MG63 (cell line): ENCODE results near the gene RASGRP1. TPM values are rescaled to one million over a fixed set of nuclear protein-coding genes. Genes with fewer than 3 reads are reported as not detected.
A peak's percentile ranks its signal among the peaks of the same experiment; 100 is the strongest.

Source experiments
- DNase-seq: peaks from one replicate; pipeline ENCODE4 v3.0.0-alpha.2; 2020
- H3K27me3 ChIP-seq: fragments of 250-450 bp; sonication (Bioruptor Pico); 2 replicates; pipeline ENCODE4 v1.5.1; 2020; ENCODE audit warnings: mild to moderate bottlenecking, moderate library complexity
- H3K36me3 ChIP-seq: fragments of 250-450 bp; sonication (Bioruptor Pico); 2 replicates; pipeline ENCODE4 v1.5.1; 2020; ENCODE audit warnings: mild to moderate bottlenecking, moderate library complexity
- H3K4me3 ChIP-seq: fragments of 250-450 bp; sonication (Bioruptor Pico); 2 replicates; pipeline ENCODE4 v1.5.1; 2020; ENCODE audit warnings: mild to moderate bottlenecking, moderate library complexity
- H3K9me3 ChIP-seq: fragments of 250-450 bp; sonication (Bioruptor Pico); 2 replicates; pipeline ENCODE4 v1.5.1; 2020; ENCODE audit warnings: mild to moderate bottlenecking, moderate library complexity
- total RNA-seq: library from RNA; depleted of rRNA; stranded (reverse); fragments of >200 nt; shearing (Covaris generic); gene quantifications from 2 replicates; pipeline ENCODE4 v1.2.3, GENCODE V29; 2014; ENCODE audit warnings: low replicate concordance; rRNA removed

RASGRP1 gene
- total RNA-seq, 1 experiment from 2014 or later: not detected

DNA sequence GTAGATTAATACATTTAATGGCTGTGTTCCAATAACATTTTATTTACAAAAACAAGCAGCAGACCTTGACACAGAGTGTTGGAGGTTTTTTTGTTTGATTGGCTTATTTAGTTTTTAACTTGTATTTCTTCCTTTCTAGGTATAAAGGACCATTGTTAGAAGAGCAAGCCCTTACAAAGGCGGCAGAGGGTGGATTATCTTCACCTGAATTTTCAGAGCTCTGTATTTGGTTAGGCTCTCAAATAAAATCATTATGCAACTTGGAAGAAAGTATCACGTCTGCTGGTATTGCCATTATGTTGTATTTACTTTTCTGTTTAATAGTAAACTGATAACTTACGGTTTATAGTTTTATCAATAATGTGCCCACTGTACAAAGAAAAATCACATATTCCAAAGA, 100.7 kb downstream of the RASGRP1 start:
- H3K36me3 ChIP-seq: peaks cover 8% of the 10 kb centered on the region; the same call in 1 of the 2 replicates

DNA sequence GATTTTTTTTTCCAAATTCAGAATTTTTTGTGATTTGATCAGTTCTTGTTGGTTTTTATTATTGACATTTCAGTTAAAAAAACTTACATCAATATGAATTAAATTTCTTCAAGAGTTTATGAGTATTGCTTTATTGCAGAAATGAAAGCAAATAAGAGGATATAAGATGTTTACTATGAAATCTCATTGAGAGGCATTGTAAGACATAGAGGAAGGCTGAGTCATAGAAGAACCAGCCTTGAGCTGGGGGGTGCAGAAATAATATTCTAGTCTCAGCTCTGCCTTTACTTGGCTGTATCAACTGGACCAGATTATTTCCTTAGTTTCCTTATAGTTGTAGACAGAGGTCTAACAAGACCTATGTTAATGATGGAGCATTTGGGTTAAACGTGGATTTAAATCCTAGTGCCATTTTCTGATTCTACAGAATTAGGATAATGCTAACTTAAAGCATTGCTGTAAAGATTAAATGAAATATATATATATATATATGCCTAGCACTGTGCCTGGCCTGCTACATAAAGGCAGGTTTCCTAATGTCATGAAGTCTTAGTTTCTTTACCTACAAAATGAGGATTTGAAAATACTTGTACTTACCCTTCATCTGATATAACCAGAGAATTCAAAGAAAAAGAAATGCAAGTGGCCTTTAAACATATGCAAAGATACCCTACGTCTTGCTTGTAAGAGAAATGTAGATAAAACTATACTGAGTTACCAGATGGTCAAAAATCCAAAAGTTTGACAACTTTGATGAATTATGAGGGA, 103.4 kb downstream of the RASGRP1 start:
- Histone ChIP-seq H3K4me3 (no peak overlapping the region), H3K27me3 (no peaks in the 10 kb centered on the region), H3K36me3 (peaks cover 2% of the 10 kb centered on the region; the same call in 1 of the 2 replicates), H3K9me3 (no peaks in the 10 kb centered on the region)
- DNase-seq: no peak

More for the DNA sequence above, 100.7 kb downstream of the RASGRP1 start:
- no peak for DNase-seq
- Histone ChIP-seq H3K9me3 (no peaks in the 10 kb centered on the region), H3K27me3 (no peaks in the 10 kb centered on the region), H3K4me3 (no peak overlapping the region)

DNA sequence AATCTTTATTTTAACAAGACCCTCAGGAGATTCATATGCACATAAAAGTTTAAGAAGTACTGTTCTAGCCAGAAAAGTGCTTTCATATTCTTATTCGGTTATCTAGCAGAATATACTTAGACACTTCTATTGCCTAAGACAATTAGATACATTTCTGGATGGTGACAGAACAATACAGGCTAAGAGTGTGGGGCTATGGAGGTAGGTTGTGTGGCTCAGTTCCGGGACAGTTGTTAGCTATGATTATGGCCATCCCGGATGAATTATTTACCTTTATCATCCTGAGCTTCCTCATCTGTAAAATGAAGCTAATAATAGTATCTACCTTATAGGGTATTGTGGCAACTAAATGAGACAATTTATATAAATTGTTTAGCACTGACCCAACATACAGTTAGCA, 104.1 kb downstream of the RASGRP1 start:
- Histone ChIP-seq H3K36me3 (peaks cover 2% of the 10 kb centered on the region; the same call in 1 of the 2 replicates), H3K27me3 (no peaks in the 10 kb centered on the region), H3K4me3 (no peak overlapping the region), H3K9me3 (no peaks in the 10 kb centered on the region)
- no peak for DNase-seq

DNA sequence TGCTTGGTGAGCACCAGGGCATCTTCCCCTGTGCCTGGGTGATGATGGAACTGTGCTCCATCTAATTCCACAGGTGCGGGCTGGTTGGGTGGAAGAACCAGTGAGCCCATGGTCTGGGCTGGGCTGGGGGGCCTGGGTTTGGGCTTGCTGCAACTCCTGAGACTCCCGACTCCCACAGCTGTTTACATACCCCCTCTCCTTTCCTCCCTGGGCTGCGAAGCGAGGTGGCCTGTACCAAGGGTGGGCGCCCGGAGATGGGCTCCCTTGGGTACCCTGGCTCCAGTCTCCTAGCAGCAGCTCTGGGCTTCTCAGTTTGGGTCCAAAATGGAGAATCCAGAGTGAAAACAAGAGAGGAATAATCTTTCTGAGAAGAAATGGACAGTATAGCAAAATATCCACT, 105.1 kb downstream of the RASGRP1 start:
- no peaks in the 10 kb centered on the region for H3K9me3 ChIP-seq
- peaks cover 2% of the 10 kb centered on the region; the same call in 1 of the 2 replicates for H3K36me3 ChIP-seq
- no peaks in the 10 kb centered on the region for H3K27me3 ChIP-seq
- no peak for DNase-seq
- no peak overlapping the region for H3K4me3 ChIP-seq

DNA sequence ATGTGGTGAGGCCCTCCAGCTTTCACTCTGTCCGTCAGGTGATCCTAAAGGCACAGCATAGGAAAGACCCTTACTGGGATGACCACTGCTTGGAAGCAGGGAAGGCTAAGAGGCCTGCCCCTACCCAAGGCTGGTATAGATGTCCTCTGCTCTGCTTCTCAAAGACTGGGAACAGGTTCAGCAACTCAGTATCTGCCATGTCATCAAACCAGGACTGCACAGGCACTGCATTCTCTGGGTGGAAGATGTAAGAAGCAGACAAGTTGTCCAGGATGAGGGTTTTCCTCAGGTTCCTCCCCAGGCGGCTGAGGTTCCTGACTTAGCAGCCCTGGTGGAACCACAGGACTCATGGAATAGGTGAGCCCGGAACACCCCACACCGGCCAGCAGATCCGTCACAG, 106.0 kb downstream of the RASGRP1 start:
- Histone ChIP-seq H3K9me3 (no peaks in the 10 kb centered on the region), H3K36me3 (peaks cover 2% of the 10 kb centered on the region; the same call in 1 of the 2 replicates)
- no peak for DNase-seq

DNA sequence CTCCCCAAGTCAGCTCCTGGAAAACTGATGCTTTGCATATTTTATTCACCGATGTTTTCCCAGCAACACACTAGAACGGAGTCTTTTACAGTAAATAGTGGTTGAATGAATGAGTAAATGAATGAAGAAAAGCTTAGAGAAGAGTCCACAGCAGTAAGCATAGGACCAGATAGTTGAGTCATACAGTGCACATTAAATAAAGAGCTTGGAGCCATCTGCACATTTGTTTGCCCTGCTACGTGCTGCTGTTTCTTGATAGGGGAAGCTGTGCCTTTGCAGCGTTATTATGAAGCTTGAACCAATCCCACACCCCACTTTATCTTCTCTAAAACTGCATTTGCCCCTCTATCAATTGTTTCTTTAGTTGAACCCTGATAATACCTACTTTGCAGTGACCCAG, 109.5 kb downstream of the RASGRP1 start:
- no peak for DNase-seq
- Histone ChIP-seq H3K36me3 (peaks cover 2% of the 10 kb centered on the region; the same call in 1 of the 2 replicates), H3K27me3 (peaks cover 6% of the 10 kb centered on the region), H3K4me3 (peak overlapping the region; percentile 92), H3K9me3 (no peaks in the 10 kb centered on the region)

More for the DNA sequence above, 106.0 kb downstream of the RASGRP1 start:
- H3K4me3 ChIP-seq: no peak overlapping the region
- H3K27me3 ChIP-seq: no peaks in the 10 kb centered on the region

DNA sequence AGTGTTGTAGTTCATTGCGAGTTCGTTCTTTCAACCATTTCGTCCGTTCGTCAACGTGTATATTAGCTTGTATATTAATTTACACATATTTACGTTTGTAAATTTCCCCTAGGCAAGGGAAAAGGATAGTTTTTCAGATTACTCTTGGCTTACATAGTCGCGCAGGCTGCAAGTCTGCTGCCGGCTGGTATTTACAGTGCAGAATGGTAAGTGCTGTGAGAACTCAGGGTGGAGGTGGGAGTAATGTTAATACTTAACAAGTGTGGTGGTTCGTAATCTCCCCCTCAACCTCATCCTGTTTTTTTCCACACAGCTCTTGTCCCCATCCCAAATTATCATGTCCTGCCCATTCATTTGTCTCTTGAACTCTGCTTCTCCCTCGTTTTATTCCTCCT, 109.9 kb downstream of the RASGRP1 start:
- Histone ChIP-seq H3K36me3 (peaks cover 2% of the 10 kb centered on the region; the same call in 1 of the 2 replicates), H3K4me3 (peak overlapping the region; percentile 92), H3K9me3 (no peaks in the 10 kb centered on the region), H3K27me3 (peaks cover 6% of the 10 kb centered on the region)
- no peak for DNase-seq

DNA sequence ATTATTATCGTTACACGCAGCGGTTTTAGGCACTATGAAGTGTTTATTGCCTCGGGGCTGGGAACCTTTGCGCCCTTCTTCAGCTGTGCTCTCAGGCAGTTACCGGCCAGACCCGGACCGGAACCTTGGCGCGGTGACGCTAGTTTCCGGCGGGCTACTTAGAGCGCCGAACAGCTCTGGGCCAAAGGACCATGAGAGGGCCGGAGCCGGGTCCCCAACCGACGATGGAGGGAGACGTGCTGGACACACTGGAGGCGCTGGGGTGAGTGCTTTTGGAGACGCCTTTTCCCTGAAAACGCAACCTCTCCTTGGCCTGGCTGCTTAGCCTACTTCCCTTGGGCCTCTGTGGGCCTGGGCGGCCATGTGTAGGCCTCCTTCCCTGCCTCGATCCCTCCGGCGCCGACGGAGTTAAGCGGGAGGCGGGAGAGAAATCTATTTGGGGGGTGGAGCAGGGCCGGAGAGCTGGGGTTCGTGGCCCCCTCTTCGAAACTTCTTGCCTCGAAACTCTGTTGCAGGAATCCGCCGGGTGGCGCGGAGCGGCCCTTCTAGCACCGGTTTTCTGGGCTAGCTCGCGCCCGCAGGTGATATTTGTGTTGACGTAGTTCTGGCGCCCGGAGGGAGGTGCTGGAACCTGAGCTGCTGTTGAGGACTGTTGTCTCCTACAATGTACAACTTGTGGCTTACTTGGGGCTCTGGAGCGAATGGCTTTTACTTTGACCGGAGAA, 110.5 kb downstream of the RASGRP1 start, which contains the start of gene FAM98B:
TSS of gene FAM98B (plus strand) at position 157 of the 725 bp plus-strand sequence. CDS start at position 192, 35 bp downstream.
- H3K4me3 ChIP-seq: peak within 1 kb of the TSS; percentile 92
- DNase-seq: peak; percentile 86
- peaks cover 2% of the 10 kb centered on the region; the same call in 1 of the 2 replicates for H3K36me3 ChIP-seq
- H3K27me3 ChIP-seq: peaks cover 6% of the 10 kb centered on the region
- H3K9me3 ChIP-seq: no peaks in the 10 kb centered on the region

DNA sequence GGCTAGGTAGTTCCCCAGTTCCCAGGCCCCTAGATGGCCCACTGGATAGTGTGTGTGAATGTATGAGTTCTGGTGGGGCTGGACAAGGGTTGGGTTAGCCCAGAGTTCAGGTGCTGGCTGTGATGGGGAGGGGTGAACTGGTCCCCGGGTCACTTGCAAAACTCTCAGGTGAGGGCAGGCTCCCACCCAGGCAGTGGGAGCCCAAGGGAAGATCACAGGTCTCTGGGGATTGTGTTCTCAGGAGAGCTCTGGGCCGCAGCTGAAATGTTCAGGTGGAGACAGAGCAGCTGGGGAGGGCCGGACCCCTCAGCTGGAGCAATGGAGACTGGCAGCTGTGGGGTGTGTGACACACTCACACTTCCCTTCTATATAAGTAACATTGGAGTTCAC, 123.5 kb downstream of the RASGRP1 start:
- H3K36me3 ChIP-seq: no peaks in the 10 kb centered on the region
- H3K27me3 ChIP-seq: peaks cover 7% of the 10 kb centered on the region; the same call in 1 of the 2 replicates

DNA sequence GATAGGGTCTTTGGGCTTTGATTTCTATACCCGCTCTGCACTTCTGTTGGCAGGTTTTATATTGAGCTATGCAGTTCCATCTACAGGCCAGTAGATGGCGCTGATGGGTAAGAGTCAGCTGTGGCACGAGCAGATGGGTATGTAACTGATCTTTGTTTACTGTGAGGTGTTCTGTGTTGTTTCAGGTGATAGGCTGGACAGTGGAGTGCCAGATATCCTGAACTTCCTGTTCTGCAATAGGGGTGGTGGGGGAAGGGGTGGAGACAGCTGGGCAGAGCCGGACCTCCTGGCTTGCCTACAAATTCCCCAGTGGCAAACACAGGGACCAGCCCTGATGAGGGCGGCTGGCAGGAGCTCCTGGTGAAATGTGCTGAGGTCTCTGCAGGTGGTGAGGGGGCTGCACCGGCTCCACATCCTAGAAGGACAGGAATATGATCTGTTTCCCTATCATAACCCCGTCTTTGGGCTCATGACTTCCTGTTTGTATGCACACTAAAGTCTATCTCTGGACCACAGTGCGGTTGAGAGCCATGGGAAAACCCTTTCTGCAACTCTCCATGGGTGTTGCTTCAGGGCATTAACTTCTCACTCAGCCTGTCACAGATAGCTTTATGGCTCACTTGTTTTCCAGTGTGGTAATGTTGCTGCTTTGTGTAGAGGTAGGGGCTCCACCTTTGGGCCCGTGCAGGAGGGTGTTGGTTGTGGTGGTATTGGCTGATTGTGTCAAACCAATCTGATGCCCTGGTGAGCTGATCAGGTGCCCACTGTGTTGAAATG, 124.1 kb downstream of the RASGRP1 start:
- H3K4me3 ChIP-seq: no peak overlapping the region
- DNase-seq: no peak
- H3K27me3 ChIP-seq: peaks cover 7% of the 10 kb centered on the region; the same call in 1 of the 2 replicates
- no peaks in the 10 kb centered on the region for H3K9me3 ChIP-seq
- no peaks in the 10 kb centered on the region for H3K36me3 ChIP-seq

More for the DNA sequence above, 123.5 kb downstream of the RASGRP1 start:
- Histone ChIP-seq H3K9me3 (no peaks in the 10 kb centered on the region), H3K4me3 (no peak overlapping the region)
- no peak for DNase-seq

Other genes with a start within 250 kb of the RASGRP1 start
- gene FAM98B, start 110.7 kb downstream of the RASGRP1 start, total RNA-seq: 2.2 and 3.7 TPM in 2 replicates